Stomach (tissue), 9 donors: ENCODE measurements around the gene SLC38A2. TPM values are rescaled to one million over a fixed set of nuclear protein-coding genes. Genes with fewer than 3 reads are reported as not detected.
"Not testable (repeated sequence)": the region's sequence is repeated elsewhere in the genome, so short reads cannot be mapped to it uniquely, and the experiment has no call there.

Source experiments
- DNase-seq, 2 donors: peaks; one replicate each; pipeline versions ENCODE4 v3.0.0 to v3.0.0-alpha.2; 2013 to 2019
- H3K27ac ChIP-seq, 5 donors: fragments of 200-600 bp in 4 of 5; sonication (generic) in 4 of 5; one replicate each; pipeline ENCODE4 v1.5.1; 2013 to 2019; ENCODE audit warnings: mild to moderate bottlenecking in 1 of 5, moderate library complexity in 1 of 5
- H3K27me3 ChIP-seq, 3 donors: fragments of 200-600 bp; sonication (generic); one replicate each; pipeline ENCODE4 v1.5.1; 2017 to 2019; ENCODE audit warnings: mixed run types in 1 of 3
- H3K36me3 ChIP-seq, 4 donors: fragments of 200-600 bp; sonication (generic); 1 replicate in 3 of 4; 2 replicates in 1 of 4; pipeline ENCODE4 v1.5.1; 2016 to 2019
- H3K4me1 ChIP-seq, 4 donors: fragments of 200-600 bp; sonication (generic); one replicate each; pipeline ENCODE4 v1.5.1; 2016 to 2019
- H3K4me3 ChIP-seq, 4 donors: fragments of 200-600 bp; sonication (generic) in 3 of 4; one replicate each; pipeline ENCODE4 v1.5.1; 2016 to 2019; ENCODE audit warnings: mild to moderate bottlenecking in 1 of 4
- H3K9me3 ChIP-seq, 4 donors: fragments of 200-600 bp; sonication (generic); one replicate each; pipeline ENCODE4 v1.5.1; 2016 to 2019
- CTCF ChIP-seq, 7 experiments: fragments of 450-650 bp in 4 of 7; fragments of 200-600 bp in 3 of 7; sonication (generic) in 3 of 7; IDR thresholded peaks; one replicate each; pipeline ENCODE4 v1.5.1; 2016 to 2019; ENCODE audit warnings: antibody characterized with exemption in 7 of 7, control low read depth in 2 of 7, mild to moderate bottlenecking in 1 of 7
- EP300 ChIP-seq: sonication (generic); formaldehyde crosslinking; IDR thresholded peaks from one replicate; pipeline ENCODE4 v1.6.1; 2017; ENCODE audit warnings: antibody characterized with exemption
- POLR2A ChIP-seq, 4 donors: fragments of 450-650 bp; IDR thresholded peaks; one replicate each; pipeline ENCODE4 v1.6.1; 2016; ENCODE audit warnings: antibody characterized with exemption in 4 of 4, control low read depth in 2 of 4, mild to moderate bottlenecking in 1 of 4, moderate library complexity in 1 of 4
- POLR2AphosphoS5 ChIP-seq, 3 donors: sonication (generic); formaldehyde crosslinking; IDR thresholded peaks; one replicate each; pipeline ENCODE4 v1.6.1; 2016; ENCODE audit warnings: antibody characterized with exemption in 3 of 3
- WGBS, 5 donors: extraction: QIAGEN DNeasy Blood & Tissue Kit in 3 of 5; methylation state at CpG; one replicate each; pipeline versions ENCODE4 v1.1.5 to v1.1.7; 2013 to 2018; 5-methylcytosine and 5-hydroxymethylcytosine counted together
- intact Hi-C: fragments of 100-400 bp; cut with DNase I; formaldehyde crosslinking; loops from one replicate; pipeline ENCODE4 v1.15.1; 2023; ENCODE audit warnings: low total_unique reads
- polyA plus RNA-seq, 3 donors: library from polyadenylated mRNA; stranded (reverse); fragments of 200-250 nt; gene quantifications; one replicate each; pipeline ENCODE4 v1.2.3, GENCODE V29; 2013
- total RNA-seq, 5 donors: library from RNA; depleted of rRNA; stranded (reverse); fragments of >200 nt; gene quantifications; one replicate each; pipeline versions ENCODE4 v1.1.0 to v1.2.3, GENCODE V29; 2014 to 2016
- donor health status: healthy with polysubstance abuse.
- donor health status: Bipolar disorder and iron deficiency.
- donor health status: healthy.

SLC38A2 gene
- total and polyA plus RNA-seq, 8 donors = 26.6 to 716 (median 157) TPM

GRCh38 chr12:46332260-46332659 is 40.3 kb downstream of the SLC38A2 start:
- no peaks in the 10 kb centered on the region for H3K27me3 ChIP-seq
- WGBS, 5 donors = 52 to 75% (median 65%) methylated on average over 3 of the region's 3 CpGs
- H3K4me1 ChIP-seq = no peaks in the 10 kb centered on the region
- no peaks in the 10 kb centered on the region for H3K36me3 ChIP-seq
- no peak overlapping the region for H3K4me3 ChIP-seq
- no peak for DNase-seq
- no peak for TF ChIP-seq POLR2AphosphoS5 (IDR thresholded peaks at IDR 0.05)
- TF ChIP-seq CTCF (IDR thresholded peaks at IDR 0.05) = no peak
- TF ChIP-seq EP300 = no peak
- TF ChIP-seq POLR2A (IDR thresholded peaks at IDR 0.05) = no peak
- intact Hi-C loops = no loop called here
- peaks cover 0 to 27% (median 12%) of the 10 kb centered on the region in 4 donors for H3K9me3 ChIP-seq
- H3K27ac ChIP-seq = no peak overlapping the region

- H3K27ac ChIP-seq, intact Hi-C loops, H3K36me3 ChIP-seq, DNase-seq, H3K4me1 ChIP-seq, H3K4me3 ChIP-seq, H3K27me3 ChIP-seq: not testable (repeated sequence)
- WGBS, 5 donors = 91 to 96% (median 92%) methylated on average over 5 of the region's 5 CpGs
- peaks cover 3 to 36% (median 19%) of the 10 kb centered on the region in 4 donors for H3K9me3 ChIP-seq
These were observed 47.5 kb downstream of the SLC38A2 start for GRCh38 chr12:46325075-46325474.

GRCh38 chr12:46320731-46321130 is 51.8 kb downstream of the SLC38A2 start:
- intact Hi-C loops = no loop called here
- WGBS, 5 donors = 49 to 77% (median 56%) methylated on average over 1 of the region's 1 CpG

GRCh38 chr12:46318037-46318436 is 54.5 kb downstream of the SLC38A2 start:
- no peaks in the 10 kb centered on the region for H3K4me1 ChIP-seq
- no peak overlapping the region for H3K4me3 ChIP-seq
- TF ChIP-seq EP300 (no peak), POLR2A (IDR thresholded peaks at IDR 0.05) (no peak), CTCF (IDR thresholded peaks at IDR 0.05) (no peak), POLR2AphosphoS5 (IDR thresholded peaks at IDR 0.05) (no peak)
- DNase-seq = no peak
- 62 to 75% (median 68%) methylated on average over 5 of the region's 5 CpGs for WGBS, 5 donors
- H3K36me3 ChIP-seq = no peaks in the 10 kb centered on the region
- peaks cover 0 to 4% (median 0%) of the 10 kb centered on the region in 4 donors for H3K9me3 ChIP-seq
- no peaks in the 10 kb centered on the region for H3K27me3 ChIP-seq
- H3K27ac ChIP-seq = no peak overlapping the region
- intact Hi-C loops = no loop called here

More at GRCh38 chr12:46320731-46321130, 51.8 kb downstream of the SLC38A2 start:
- H3K4me3 ChIP-seq = no peak overlapping the region
- DNase-seq = no peak
- no peaks in the 10 kb centered on the region for H3K4me1 ChIP-seq
- H3K36me3 ChIP-seq = no peaks in the 10 kb centered on the region
- H3K27ac ChIP-seq = no peak overlapping the region
- no peak for TF ChIP-seq CTCF (IDR thresholded peaks at IDR 0.05)
- no peak for TF ChIP-seq POLR2A (IDR thresholded peaks at IDR 0.05)
- no peak for TF ChIP-seq EP300
- TF ChIP-seq POLR2AphosphoS5 (IDR thresholded peaks at IDR 0.05) = no peak
- H3K27me3 ChIP-seq = no peaks in the 10 kb centered on the region
- peaks cover 3 to 20% (median 12%) of the 10 kb centered on the region in 4 donors for H3K9me3 ChIP-seq

Other genes starting within 250 kb of the SLC38A2 start
- 100 to 1,000 TPM in 3 of 5 donors, 10 to 100 TPM in 2; 50.7 to 164 (median 115) TPM for gene SLC38A1, start 103.7 kb downstream of the SLC38A2 start, total RNA-seq
- 10 to 100 TPM in 1 of 3 donors, 1 to 10 TPM in 2; 3.2 to 14.0 (median 4.7) TPM for gene SLC38A1, start 103.7 kb downstream of the SLC38A2 start, polyA plus RNA-seq